HCT116 (cell line): ENCODE results near the gene CLRN1. TPM values are rescaled to one million over a fixed set of nuclear protein-coding genes. Genes with fewer than 3 reads are reported as not detected.

Experiments used
- ATAC-seq: fragments of 200-7000 bp; cut with Tn5 transposase; 2 replicates; pipeline ENCODE4 v1.9.1; 2020; ENCODE audit warnings: mild to moderate bottlenecking, moderate library complexity
- BruUV-seq: library from RNA; stranded (reverse); fragments of 400-500 nt; replicated peaks from 2 replicates; lab custom pipeline; 2021; lab: Mats Ljungman, UMichigan
- CTCF ChIA-PET: fragments of 300-600 bp; sonication (Branson Sonifier 250); formaldehyde crosslinking; loops from one replicate; lab custom pipeline; 2021; ENCODE audit warnings: antibody characterized with exemption; lab: Charles Lee
- POLR2A ChIA-PET: fragments of 300-600, 350-600 bp; sonication (Branson Sonifier 250); formaldehyde crosslinking; loops from one replicate; lab custom pipeline; 2021; ENCODE audit warnings: antibody characterized with exemption; lab: Charles Lee
- RAD21 ChIA-PET, 2 experiments: fragments of 300-600 bp; sonication (Branson Sonifier 250); formaldehyde crosslinking; loops; one replicate each; lab custom pipeline; 2023; ENCODE audit warnings: low total read pairs in 2 of 2; ENCODE audit not compliant: uncharacterized antibody in 2 of 2, unreplicated experiment in 2 of 2, low non-redundant PET in 1 of 2; lab: Charles Lee
- DNase-seq: peaks from one replicate; pipeline ENCODE4 v3.0.0-alpha.2; 2010; ENCODE audit warnings: low read depth, low spot score
- H2AFZ ChIP-seq: fragments of 200-600 bp; shearing (Covaris generic), sonication (generic); 2 replicates; pipeline ENCODE4 v1.6.1; 2017; ENCODE audit warnings: low read depth, mixed run types, mixed read lengths, antibody characterized with exemption, low read length; ENCODE audit not compliant: poor library complexity, severe bottlenecking
- H3K27ac ChIP-seq: 2 replicates; pipeline ENCODE4 v1.5.1; 2012; ENCODE audit warnings: low read depth, low read length
- H3K27me3 ChIP-seq: fragments of 200-600 bp; sonication (generic); 2 replicates; pipeline ENCODE4 v1.6.1; 2016; ENCODE audit warnings: mixed run types, low read length, mixed read lengths; ENCODE audit not compliant: insufficient read depth
- H3K36me3 ChIP-seq, 2 experiments: fragments of 200-500 bp in 1 of 2; fragments of 200-600 bp in 1 of 2; sonication (Bioruptor generic) in 1 of 2; sonication (generic) in 1 of 2; 2 replicates each; pipeline versions ENCODE4 v1.5.1 to v1.6.1; 2014 to 2016; ENCODE audit warnings: low read length in 2 of 2, inconsistent platforms in 1 of 2, mixed read lengths in 1 of 2, mixed run types in 1 of 2; ENCODE audit not compliant: insufficient read depth in 2 of 2, control insufficient read depth in 1 of 2
- H3K4me1 ChIP-seq, 2 experiments: fragments of 200-600 bp in 1 of 2; sonication (generic) in 1 of 2; 2 replicates each; pipeline versions ENCODE4 v1.5.1 to v1.6.1; 2012 to 2017; ENCODE audit warnings: low read length in 2 of 2, inconsistent platforms in 1 of 2, mild to moderate bottlenecking in 1 of 2, mixed read lengths in 1 of 2, mixed run types in 1 of 2, moderate library complexity in 1 of 2; ENCODE audit not compliant: insufficient read depth in 2 of 2, control insufficient read depth in 1 of 2
- H3K4me2 ChIP-seq: fragments of 200-600 bp; sonication (generic); 2 replicates; pipeline ENCODE4 v1.6.1; 2017; ENCODE audit warnings: mixed run types, low read length, mixed read lengths
- H3K4me3 ChIP-seq, 2 experiments: fragments of 200-600 bp in 1 of 2; sonication (generic) in 1 of 2; replicated peaks in 1 of 2; 2 replicates each; pipeline ENCODE4 v1.5.1; 2011 to 2016; ENCODE audit warnings: low read length in 2 of 2, control low read depth in 1 of 2, low read depth in 1 of 2, mild to moderate bottlenecking in 1 of 2, mixed read lengths in 1 of 2, mixed run types in 1 of 2
- H3K79me2 ChIP-seq: fragments of 200-600 bp; sonication (generic); 2 replicates; pipeline ENCODE4 v1.6.1; 2017; ENCODE audit warnings: mild to moderate bottlenecking, mixed run types, low read length, moderate library complexity, mixed read lengths; ENCODE audit not compliant: insufficient read depth
- H3K9ac ChIP-seq: fragments of 200-600 bp; sonication (generic); 2 replicates; pipeline ENCODE4 v1.6.1; 2016; ENCODE audit warnings: low read length, mixed read lengths
- H3K9me2 ChIP-seq: fragments of 200-600 bp; sonication (generic), shearing (Covaris generic); 2 replicates; pipeline ENCODE4 v1.6.1; 2017; ENCODE audit warnings: mixed run types, mild to moderate bottlenecking, moderate library complexity; ENCODE audit not compliant: insufficient read depth
- H3K9me3 ChIP-seq, 2 experiments: fragments of 200-500 bp in 1 of 2; fragments of 200-600 bp in 1 of 2; sonication (Bioruptor generic) in 1 of 2; sonication (generic) in 1 of 2; 2 replicates each; pipeline ENCODE4 v1.6.1; 2014 to 2017; ENCODE audit warnings: low read length in 2 of 2, mixed read lengths in 2 of 2, inconsistent platforms in 1 of 2, low read depth in 1 of 2, mild to moderate bottlenecking in 1 of 2, mixed run types in 1 of 2, moderate library complexity in 1 of 2; ENCODE audit not compliant: control insufficient read depth in 1 of 2, insufficient read depth in 1 of 2
- H4K20me1 ChIP-seq: fragments of 200-600 bp; sonication (generic), shearing (Covaris generic); 2 replicates; pipeline ENCODE4 v1.6.1; 2017; ENCODE audit warnings: mixed run types, mild to moderate bottlenecking, moderate library complexity; ENCODE audit not compliant: insufficient read depth
- CEBPB ChIP-seq: IDR thresholded peaks from 2 replicates; pipeline ENCODE4 v1.6.1; 2012; ENCODE audit warnings: low read depth
- EGR1 ChIP-seq: IDR thresholded peaks from 2 replicates; pipeline ENCODE4 v1.6.1; 2012; ENCODE audit warnings: low read depth
- ELF1 ChIP-seq: IDR thresholded peaks from 2 replicates; pipeline ENCODE4 v1.6.1; 2012; ENCODE audit warnings: low read depth, borderline replicate concordance
- EZH2 ChIP-seq: fragments of 200-600 bp; sonication (generic); IDR thresholded peaks from 2 replicates; pipeline ENCODE4 v1.6.1; 2017; ENCODE audit warnings: antibody characterized with exemption, mixed run types
- EZH2phosphoT487 ChIP-seq: fragments of 200-600 bp; IDR thresholded peaks from 2 replicates; pipeline ENCODE4 v1.6.1; 2018; ENCODE audit warnings: antibody characterized with exemption, borderline replicate concordance
- JUND ChIP-seq: IDR thresholded peaks from 2 replicates; pipeline ENCODE4 v1.6.1; 2012
- POLR2A ChIP-seq: IDR thresholded peaks from 2 replicates; pipeline ENCODE4 v1.7.0; 2011; ENCODE audit warnings: borderline replicate concordance; ENCODE audit not compliant: insufficient read depth, insufficient read length; ENCODE audit errors: extremely low read depth
- RAD21 ChIP-seq: IDR thresholded peaks from 2 replicates; pipeline ENCODE4 v1.6.1; 2012; ENCODE audit warnings: low read depth, mild to moderate bottlenecking
- SIN3A ChIP-seq: IDR thresholded peaks from 2 replicates; pipeline ENCODE4 v1.6.1; 2012; ENCODE audit warnings: low read depth
- SP1 ChIP-seq: IDR thresholded peaks from 2 replicates; pipeline ENCODE4 v1.6.1; 2012; ENCODE audit warnings: low read depth
- TCF7L2 ChIP-seq: IDR thresholded peaks from 2 replicates; pipeline ENCODE4 v1.7.0; 2011; ENCODE audit warnings: borderline replicate concordance, inconsistent platforms; ENCODE audit not compliant: insufficient read depth, insufficient read length; ENCODE audit errors: extremely low read depth
- ZFX ChIP-seq: fragments of 450-650 bp; IDR thresholded peaks from 2 replicates; pipeline ENCODE4 v1.6.1; 2017
- ZNF274 ChIP-seq: fragments of 200-500 bp; sonication (Bioruptor generic); IDR thresholded peaks from 2 replicates; pipeline ENCODE4 v1.6.1; 2014; ENCODE audit warnings: mild to moderate bottlenecking, low read depth, low read length, inconsistent platforms
- intact Hi-C: fragments of 100-400 bp; cut with micrococcal nuclease; formaldehyde crosslinking; loops from 2 replicates; pipeline ENCODE4 v1.10.0; 2022
- total RNA-seq: library from RNA; stranded (reverse); gene quantifications from one replicate; pipeline ENCODE4 v1.2.1, GENCODE V29; 2021; ENCODE audit not compliant: unreplicated experiment
- TF ChIP-seq, protein P1 (sequence below): IDR thresholded peaks from 2 replicates; pipeline ENCODE4 v1.6.1; 2012; ENCODE audit warnings: low read depth
- TF ChIP-seq, protein P2 (sequence below), 3 experiments: fragments of 200-600 bp in 1 of 3; sonication (generic) in 1 of 3; IDR thresholded peaks in 2 of 3; conservative IDR thresholded peaks in 1 of 3; 2 replicates each; pipeline ENCODE4 v1.5.1; 2012 to 2017; ENCODE audit warnings: low read depth in 2 of 3, low read length in 2 of 3, antibody characterized with exemption in 1 of 3, borderline replicate concordance in 1 of 3, control low read depth in 1 of 3, mild to moderate bottlenecking in 1 of 3, mixed read lengths in 1 of 3, mixed run types in 1 of 3, moderate library complexity in 1 of 3; ENCODE audit not compliant: insufficient read depth in 1 of 3
- TF ChIP-seq, protein P3 (sequence below): IDR thresholded peaks from 2 replicates; pipeline ENCODE4 v1.6.1; 2012
- TF ChIP-seq, protein P4 (sequence below): IDR thresholded peaks from 2 replicates; pipeline ENCODE4 v1.6.1; 2012
- TF ChIP-seq, protein P5 (sequence below): IDR thresholded peaks from 2 replicates; pipeline ENCODE4 v1.6.1; 2011; ENCODE audit warnings: mild to moderate bottlenecking, low read length, moderate library complexity; ENCODE audit not compliant: insufficient replicate concordance; ENCODE audit errors: extremely low read depth

CLRN1 gene
- total RNA-seq, 1 experiment from 2014 or later, result not detected

DNA sequence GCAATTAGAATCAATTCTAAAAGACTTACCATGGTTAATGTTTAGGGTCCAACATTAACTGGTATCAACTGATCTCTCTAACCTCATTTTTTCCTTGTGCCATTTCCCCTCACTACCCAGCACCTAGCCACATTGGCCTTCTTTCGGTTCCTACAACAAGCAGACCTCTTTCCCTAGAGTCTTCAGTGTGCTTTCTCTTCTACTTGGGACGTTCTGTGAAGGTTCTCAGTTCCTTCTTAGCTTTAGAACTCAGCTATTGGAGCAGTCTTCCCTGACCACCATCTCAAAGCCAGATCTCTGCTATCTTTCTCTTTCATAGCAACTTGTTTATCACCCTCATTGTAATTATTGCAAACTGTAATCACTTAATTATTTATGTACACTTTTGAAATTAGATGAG is 35.8 kb downstream of the CLRN1 start (continued):
- TF ChIP-seq ZNF274 (no peak), SP1 (no peak), EGR1 (no peak), ZFX (no peak), CEBPB (no peak), RAD21 (no peak)

DNA sequence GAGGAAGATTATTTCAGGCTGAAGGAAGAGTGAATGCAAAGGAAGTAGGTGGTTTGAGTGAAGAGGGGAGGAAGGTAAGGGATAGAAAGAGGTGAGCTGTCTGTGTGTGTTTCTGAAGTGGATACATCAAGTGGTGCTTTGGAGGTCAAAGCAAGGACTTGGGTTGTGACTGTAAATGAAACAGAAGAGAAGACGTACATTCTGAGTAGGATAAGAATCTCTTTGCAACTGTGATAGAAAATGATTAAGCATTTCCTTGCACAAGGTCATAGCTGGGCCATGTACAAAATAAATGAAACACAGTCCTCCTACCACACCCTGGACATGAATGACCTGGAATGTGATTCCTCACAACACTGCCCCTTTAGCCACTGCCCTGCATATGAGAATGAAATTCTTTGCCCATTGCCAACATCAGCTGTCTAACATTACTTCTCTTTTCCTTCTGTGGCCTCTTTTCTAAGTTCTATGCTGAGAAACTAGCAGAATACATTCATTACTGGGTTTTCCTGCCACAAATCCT is 39.0 kb downstream of the CLRN1 start:
- Histone ChIP-seq H3K36me3 (no peaks in the 10 kb centered on the region), H3K9ac (no peak overlapping the region), H4K20me1 (no peaks in the 10 kb centered on the region), H3K27me3 (no peaks in the 10 kb centered on the region), H3K4me2 (no peak overlapping the region), H2AFZ (no peak overlapping the region), H3K4me3 (no peak overlapping the region), H3K4me1 (no peaks in the 10 kb centered on the region), H3K9me2 (no peaks in the 10 kb centered on the region), H3K79me2 (no peaks in the 10 kb centered on the region), H3K9me3 (no peaks in the 10 kb centered on the region), H3K27ac (no peak overlapping the region)
- no peak for TF ChIP-seq POLR2A
- TF ChIP-seq JUND, result no peak
- TF ChIP-seq EZH2phosphoT487, result no peak
- no peak for TF ChIP-seq SIN3A
- no peak for TF ChIP-seq RAD21
- TF ChIP-seq, protein P1, sequence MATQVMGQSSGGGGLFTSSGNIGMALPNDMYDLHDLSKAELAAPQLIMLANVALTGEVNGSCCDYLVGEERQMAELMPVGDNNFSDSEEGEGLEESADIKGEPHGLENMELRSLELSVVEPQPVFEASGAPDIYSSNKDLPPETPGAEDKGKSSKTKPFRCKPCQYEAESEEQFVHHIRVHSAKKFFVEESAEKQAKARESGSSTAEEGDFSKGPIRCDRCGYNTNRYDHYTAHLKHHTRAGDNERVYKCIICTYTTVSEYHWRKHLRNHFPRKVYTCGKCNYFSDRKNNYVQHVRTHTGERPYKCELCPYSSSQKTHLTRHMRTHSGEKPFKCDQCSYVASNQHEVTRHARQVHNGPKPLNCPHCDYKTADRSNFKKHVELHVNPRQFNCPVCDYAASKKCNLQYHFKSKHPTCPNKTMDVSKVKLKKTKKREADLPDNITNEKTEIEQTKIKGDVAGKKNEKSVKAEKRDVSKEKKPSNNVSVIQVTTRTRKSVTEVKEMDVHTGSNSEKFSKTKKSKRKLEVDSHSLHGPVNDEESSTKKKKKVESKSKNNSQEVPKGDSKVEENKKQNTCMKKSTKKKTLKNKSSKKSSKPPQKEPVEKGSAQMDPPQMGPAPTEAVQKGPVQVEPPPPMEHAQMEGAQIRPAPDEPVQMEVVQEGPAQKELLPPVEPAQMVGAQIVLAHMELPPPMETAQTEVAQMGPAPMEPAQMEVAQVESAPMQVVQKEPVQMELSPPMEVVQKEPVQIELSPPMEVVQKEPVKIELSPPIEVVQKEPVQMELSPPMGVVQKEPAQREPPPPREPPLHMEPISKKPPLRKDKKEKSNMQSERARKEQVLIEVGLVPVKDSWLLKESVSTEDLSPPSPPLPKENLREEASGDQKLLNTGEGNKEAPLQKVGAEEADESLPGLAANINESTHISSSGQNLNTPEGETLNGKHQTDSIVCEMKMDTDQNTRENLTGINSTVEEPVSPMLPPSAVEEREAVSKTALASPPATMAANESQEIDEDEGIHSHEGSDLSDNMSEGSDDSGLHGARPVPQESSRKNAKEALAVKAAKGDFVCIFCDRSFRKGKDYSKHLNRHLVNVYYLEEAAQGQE, result no peak
- TF ChIP-seq, protein P2, sequence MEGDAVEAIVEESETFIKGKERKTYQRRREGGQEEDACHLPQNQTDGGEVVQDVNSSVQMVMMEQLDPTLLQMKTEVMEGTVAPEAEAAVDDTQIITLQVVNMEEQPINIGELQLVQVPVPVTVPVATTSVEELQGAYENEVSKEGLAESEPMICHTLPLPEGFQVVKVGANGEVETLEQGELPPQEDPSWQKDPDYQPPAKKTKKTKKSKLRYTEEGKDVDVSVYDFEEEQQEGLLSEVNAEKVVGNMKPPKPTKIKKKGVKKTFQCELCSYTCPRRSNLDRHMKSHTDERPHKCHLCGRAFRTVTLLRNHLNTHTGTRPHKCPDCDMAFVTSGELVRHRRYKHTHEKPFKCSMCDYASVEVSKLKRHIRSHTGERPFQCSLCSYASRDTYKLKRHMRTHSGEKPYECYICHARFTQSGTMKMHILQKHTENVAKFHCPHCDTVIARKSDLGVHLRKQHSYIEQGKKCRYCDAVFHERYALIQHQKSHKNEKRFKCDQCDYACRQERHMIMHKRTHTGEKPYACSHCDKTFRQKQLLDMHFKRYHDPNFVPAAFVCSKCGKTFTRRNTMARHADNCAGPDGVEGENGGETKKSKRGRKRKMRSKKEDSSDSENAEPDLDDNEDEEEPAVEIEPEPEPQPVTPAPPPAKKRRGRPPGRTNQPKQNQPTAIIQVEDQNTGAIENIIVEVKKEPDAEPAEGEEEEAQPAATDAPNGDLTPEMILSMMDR (IDR thresholded peaks at IDR 0.05 in 2 of 3, conservative IDR thresholded peaks at IDR 0.05 in 1 of 3; ENCODE audit: borderline replicate concordance in 1 of 3, insufficient read depth in 1 of 3, low read depth in 2 of 3, low read length in 2 of 3), result no peak
- TF ChIP-seq, protein P3, sequence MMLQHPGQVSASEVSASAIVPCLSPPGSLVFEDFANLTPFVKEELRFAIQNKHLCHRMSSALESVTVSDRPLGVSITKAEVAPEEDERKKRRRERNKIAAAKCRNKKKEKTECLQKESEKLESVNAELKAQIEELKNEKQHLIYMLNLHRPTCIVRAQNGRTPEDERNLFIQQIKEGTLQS, result no peak
- no peak for TF ChIP-seq EZH2
- TF ChIP-seq, protein P4, sequence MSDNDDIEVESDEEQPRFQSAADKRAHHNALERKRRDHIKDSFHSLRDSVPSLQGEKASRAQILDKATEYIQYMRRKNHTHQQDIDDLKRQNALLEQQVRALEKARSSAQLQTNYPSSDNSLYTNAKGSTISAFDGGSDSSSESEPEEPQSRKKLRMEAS, result no peak
- TF ChIP-seq TCF7L2, result no peak
- no peak for TF ChIP-seq ELF1
- TF ChIP-seq, protein P5, sequence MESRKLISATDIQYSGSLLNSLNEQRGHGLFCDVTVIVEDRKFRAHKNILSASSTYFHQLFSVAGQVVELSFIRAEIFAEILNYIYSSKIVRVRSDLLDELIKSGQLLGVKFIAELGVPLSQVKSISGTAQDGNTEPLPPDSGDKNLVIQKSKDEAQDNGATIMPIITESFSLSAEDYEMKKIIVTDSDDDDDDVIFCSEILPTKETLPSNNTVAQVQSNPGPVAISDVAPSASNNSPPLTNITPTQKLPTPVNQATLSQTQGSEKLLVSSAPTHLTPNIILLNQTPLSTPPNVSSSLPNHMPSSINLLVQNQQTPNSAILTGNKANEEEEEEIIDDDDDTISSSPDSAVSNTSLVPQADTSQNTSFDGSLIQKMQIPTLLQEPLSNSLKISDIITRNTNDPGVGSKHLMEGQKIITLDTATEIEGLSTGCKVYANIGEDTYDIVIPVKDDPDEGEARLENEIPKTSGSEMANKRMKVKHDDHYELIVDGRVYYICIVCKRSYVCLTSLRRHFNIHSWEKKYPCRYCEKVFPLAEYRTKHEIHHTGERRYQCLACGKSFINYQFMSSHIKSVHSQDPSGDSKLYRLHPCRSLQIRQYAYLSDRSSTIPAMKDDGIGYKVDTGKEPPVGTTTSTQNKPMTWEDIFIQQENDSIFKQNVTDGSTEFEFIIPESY, result no peak
- ChIA-PET CTCF (no interaction called here), RAD21 (no interaction called here), POLR2A (no interaction called here)
- intact Hi-C loops, result no loop called here
- no peak for ATAC-seq
- DNase-seq, result no peak
- BruUV-seq, result no TSS peak
